ENCODE data around the gene CYFIP2.

Gene CYFIP2

GRCh38 chr5:157327771-157328170, 61.8 kb downstream of the CYFIP2 start:
- DNase-seq: no peak

- peak; percentile 70 for DNase-seq
These were observed 62.5 kb downstream of the CYFIP2 start for GRCh38 chr5:157328277-157328912.

- peak; percentile 50 for DNase-seq
These were observed 65.9 kb downstream of the CYFIP2 start for GRCh38 chr5:157331807-157332206.

GRCh38 chr5:157335534-157336422, 69.9 kb downstream of the CYFIP2 start:
- DNase-seq: no peak

GRCh38 chr5:157336423-157336744, 70.5 kb downstream of the CYFIP2 start:
- DNase-seq: no peak

- DNase-seq: no peak
These were observed 73.5 kb downstream of the CYFIP2 start for GRCh38 chr5:157339409-157339808.

- peak; percentile 59 for DNase-seq
These were observed 77.0 kb downstream of the CYFIP2 start for GRCh38 chr5:157342822-157343402.

GRCh38 chr5:157343842-157344790, 78.2 kb downstream of the CYFIP2 start:
- DNase-seq: peak; percentile 37

GRCh38 chr5:157345067-157345466, 79.1 kb downstream of the CYFIP2 start:
- DNase-seq: no peak

GRCh38 chr5:157345485-157345884, 79.6 kb downstream of the CYFIP2 start:
- DNase-seq: no peak

- DNase-seq: no peak
These were observed 81.6 kb downstream of the CYFIP2 start for GRCh38 chr5:157347301-157348048.

GRCh38 chr5:157348049-157348400, 82.1 kb downstream of the CYFIP2 start:
- DNase-seq: no peak

GRCh38 chr5:157350939-157351801, 85.2 kb downstream of the CYFIP2 start:
- DNase-seq: no peak

- no peak for DNase-seq
These were observed 85.8 kb downstream of the CYFIP2 start for GRCh38 chr5:157351802-157352092.

- peak; percentile 76 for DNase-seq
These were observed 86.9 kb downstream of the CYFIP2 start for GRCh38 chr5:157352756-157353340.

GRCh38 chr5:157354800-157355199, 88.9 kb downstream of the CYFIP2 start:
- no peak for DNase-seq

- DNase-seq: no peak
These were observed 90.7 kb downstream of the CYFIP2 start for GRCh38 chr5:157356576-157356975.

GRCh38 chr5:157357823-157358222, 91.9 kb downstream of the CYFIP2 start:
- DNase-seq: no peak

- no peak for DNase-seq
These were observed 92.9 kb downstream of the CYFIP2 start for GRCh38 chr5:157358871-157359270.

GRCh38 chr5:157359356-157360055, 93.6 kb downstream of the CYFIP2 start:
- DNase-seq: no peak
